NCI-H345 (cell line): ENCODE data around the gene RIOK2.
A peak's percentile ranks its signal among the peaks of the same experiment; 100 is the strongest.

Experiments used
- DNase-seq: peaks from one replicate; lab custom pipeline; 2025; lab: John Stamatoyannopoulos, UW

RIOK2 gene

DNA sequence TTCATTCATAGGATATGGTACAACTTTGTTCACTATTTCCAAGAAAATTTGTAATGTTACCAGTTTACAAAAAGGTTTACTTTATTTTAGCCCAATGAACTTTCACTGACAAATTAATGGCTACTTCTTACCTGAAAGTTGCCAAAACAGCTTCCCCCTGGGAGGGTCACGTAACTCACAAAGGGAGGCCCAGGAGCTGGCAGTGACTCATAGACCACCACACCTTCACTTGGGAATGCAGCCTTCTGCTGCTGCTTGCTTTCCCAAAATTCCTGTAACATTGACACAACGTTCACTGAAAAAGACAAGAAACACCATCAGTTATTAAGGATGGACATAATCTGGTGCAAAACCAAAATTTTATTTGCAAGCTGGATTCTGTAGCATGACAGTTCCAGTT lies 58.7 kb downstream of the RIOK2 start:
- DNase-seq, result no peak

DNA sequence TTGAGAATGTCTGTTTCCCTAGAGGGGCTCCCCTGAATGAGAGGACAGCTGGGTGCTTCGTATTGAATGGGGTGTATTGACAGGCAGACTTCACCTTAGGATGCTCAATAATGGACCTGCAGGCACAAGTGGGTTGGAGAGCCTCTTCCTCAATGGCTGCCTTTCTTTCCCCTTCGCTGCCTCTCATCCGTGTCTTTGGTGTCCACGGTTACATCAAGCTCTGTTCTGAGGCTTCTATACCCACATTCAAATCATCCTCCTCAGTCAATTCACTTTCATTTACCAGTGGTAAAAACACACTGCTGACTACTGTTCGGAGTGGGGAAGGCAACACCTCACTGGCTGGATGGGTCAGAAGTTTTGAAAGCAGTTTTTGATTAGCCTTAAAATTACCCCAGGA lies 61.2 kb downstream of the RIOK2 start:
- DNase-seq, result peak; percentile 81

DNA sequence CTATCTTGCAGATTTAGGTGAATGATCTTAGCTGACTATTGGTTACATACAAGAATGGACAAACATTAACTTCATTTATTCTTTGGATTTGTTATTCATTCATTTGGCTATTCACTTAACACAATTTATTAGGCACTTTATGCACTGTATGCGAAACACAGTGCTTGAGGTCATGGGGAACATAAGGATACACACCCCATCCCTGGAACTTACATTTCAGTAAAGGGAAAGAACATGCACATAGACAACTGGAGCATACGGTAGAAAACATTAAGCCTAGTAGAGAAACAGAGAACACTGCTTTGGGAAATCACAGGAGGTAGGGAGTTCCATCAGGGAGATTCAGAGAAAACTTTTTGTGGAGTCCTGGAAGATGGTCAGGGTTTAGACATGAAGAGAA lies 62.9 kb downstream of the RIOK2 start:
- DNase-seq, result no peak

DNA sequence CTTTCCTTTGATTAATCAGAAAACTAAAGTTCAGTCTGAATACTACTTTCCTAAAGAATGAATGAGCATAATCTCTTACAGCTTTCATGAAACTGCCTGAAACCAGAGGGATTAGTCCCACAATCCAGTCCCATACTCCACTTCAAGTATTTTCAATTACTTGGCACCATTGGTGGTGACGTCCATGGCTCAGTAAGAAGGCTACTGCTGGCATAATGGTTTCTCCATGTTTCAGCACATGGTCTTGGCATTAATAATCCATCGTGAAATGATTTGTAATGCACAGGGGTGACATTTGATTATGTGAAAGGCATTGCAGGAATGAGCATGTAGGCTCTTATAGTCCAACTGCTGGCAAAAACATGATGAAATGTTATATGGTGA lies 64.0 kb downstream of the RIOK2 start:
- DNase-seq, result no peak

DNA sequence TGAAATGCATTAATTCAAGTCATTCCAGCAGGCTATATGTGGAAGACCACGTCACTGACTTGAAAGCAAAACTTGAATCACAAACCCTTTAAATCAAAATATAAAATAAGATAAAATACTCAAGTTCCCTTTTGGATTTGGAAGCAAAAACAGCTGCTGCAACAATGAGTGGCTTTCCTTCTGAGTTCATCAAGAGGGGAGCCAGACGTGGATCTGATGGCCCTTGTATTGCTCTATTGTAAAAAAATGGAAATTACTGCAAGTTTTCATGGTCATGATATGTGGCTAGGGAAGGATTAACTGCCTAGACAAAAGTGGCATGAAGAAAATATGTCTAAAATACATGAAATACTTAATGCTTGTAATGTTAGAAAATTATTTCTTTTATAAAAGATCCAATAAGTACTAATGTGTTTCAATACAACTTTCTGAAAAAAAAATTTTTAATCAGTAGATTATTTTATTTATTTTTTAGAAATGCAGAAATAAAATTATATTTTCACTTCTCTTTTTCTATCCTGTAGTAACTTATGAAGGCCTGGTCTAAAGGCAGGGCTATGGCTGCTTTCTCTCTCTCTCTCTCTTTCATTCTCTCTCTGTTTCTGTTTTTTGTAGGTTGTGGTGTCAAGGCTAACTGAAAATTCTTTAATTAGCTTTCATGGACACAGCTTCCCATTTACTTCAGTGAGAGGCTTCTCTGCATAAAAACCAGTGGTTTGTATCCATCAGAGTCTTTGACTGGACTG lies 64.6 kb downstream of the RIOK2 start:
- no peak for DNase-seq

DNA sequence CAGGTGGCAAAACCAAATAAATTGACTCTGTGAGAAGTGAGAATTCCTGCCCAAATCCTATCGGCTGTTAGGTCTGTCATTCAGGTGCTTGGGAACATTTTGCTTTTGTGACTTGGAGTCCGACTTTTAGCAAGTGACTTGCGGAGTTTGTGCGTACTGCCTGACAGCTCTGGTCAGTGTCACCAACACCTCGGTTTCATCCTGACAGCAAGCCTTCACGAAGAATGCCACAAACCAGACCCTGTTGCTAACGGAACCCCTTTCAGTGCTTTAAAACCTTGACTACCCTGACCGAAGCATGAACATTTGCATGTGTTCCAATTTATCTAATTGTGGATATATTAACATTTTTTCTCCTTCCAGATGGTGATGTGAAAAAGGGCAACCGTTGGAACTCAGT lies 67.1 kb downstream of the RIOK2 start:
- DNase-seq, result no peak

DNA sequence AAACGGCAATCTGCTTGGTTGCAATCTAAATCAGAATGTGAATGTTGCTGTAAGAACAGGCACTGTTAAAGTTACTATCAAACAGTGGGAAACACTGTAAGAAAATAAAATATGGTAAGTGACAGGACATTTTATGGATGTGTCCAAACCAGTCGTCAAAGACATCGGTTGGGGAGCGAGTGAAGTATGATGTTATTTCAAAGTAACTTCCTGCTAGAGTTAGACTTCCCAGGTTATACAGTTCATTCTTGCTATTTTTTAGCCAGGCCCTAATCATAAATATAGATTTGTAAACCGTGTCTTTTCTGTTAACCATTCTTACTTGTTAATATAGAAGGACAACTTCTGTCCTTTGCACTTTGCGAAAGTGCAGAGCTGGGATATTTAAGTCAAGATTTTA lies 70.8 kb downstream of the RIOK2 start:
- DNase-seq, result no peak

DNA sequence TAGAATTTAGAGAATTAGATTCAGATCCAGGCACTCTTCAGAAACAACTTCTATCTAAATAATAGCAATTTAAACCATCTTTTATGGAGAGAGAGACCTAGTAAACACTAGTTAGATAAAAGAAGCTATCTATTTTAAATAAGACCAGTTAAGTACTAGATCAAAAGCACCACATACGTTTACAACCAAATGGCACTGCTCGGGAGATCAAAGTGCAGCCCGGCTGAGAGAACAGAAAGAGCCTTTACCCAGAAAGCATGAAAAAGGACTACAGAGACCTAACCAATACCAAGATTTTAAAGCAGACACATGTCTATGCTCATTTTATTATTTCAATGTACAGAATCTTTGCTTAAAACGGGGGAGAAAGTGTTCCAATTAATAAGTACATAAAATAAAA lies 71.4 kb downstream of the RIOK2 start:
- no peak for DNase-seq

DNA sequence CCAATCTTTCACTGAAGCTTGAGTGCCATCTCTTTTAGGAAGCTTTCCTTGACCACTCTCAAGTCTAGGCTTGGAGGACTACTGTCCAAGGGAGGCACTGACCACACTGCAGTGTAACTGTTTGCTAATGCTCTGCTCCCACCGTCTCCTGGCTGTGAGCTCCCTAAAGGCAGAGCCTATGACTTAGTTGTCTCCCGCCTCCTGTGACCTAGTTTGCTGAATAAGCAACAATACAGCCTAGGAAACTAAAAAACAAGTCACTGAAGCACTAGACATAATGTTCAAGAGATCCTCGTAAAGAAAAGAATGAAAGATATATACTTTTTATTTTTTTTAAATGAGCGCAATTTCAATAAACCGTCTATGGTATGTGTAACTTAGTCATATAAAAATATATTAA lies 72.0 kb downstream of the RIOK2 start:
- no peak for DNase-seq
